Measurements from ENCODE around the gene KDELR1.

DNA sequence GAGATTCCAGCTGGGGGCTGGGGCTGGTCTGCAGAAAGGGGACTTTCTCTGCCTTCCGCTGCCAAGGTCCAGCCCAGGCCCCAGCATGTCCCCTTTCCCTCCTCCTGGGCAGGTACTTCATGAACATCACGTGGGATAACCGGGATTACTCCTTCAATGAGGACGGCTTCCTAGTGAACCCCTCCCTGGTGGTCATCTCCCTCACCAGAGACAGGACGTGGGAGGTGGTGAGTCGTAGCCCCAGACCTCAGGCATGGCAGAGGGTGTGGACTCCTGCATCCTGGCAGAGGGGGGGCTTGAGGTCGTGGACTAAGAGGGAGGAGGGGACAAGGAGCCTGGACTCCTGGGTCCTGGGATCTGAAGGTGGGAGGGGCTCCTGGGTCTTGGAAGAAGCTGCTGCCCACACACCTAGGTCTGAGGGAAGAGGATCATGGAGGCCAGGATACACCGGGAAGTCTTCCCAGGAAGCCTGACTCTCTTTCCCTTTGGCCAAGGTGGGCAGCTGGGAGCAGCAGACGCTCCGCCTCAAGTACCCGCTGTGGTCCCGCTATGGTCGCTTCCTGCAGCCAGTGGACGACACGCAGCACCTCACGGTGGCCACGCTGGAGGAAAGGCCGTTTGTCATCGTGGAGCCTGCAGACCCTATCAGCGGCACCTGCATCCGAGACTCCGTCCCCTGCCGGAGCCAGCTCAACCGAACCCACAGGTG is 22.7 kb upstream of the KDELR1 start:
- TF ChIP-seq EZH2 (IDR thresholded peaks at IDR 0.05; ENCODE audit: borderline replicate concordance, low read depth, low read length, severe bottlenecking) (no peak), JUN (IDR thresholded peaks at IDR 0.05; ENCODE audit: borderline replicate concordance, insufficient read depth, insufficient read length, low read depth) (no peak), POLR2AphosphoS5 (IDR thresholded peaks at IDR 0.05; ENCODE audit: insufficient read depth, low read depth, low read length) (no peak), POLR2A (IDR thresholded peaks at IDR 0.05; ENCODE audit: low read depth, low read length) (no peak), MYC (IDR thresholded peaks at IDR 0.05; ENCODE audit: low read depth, low read length) (no peak)
- TF ChIP-seq, protein P1, sequence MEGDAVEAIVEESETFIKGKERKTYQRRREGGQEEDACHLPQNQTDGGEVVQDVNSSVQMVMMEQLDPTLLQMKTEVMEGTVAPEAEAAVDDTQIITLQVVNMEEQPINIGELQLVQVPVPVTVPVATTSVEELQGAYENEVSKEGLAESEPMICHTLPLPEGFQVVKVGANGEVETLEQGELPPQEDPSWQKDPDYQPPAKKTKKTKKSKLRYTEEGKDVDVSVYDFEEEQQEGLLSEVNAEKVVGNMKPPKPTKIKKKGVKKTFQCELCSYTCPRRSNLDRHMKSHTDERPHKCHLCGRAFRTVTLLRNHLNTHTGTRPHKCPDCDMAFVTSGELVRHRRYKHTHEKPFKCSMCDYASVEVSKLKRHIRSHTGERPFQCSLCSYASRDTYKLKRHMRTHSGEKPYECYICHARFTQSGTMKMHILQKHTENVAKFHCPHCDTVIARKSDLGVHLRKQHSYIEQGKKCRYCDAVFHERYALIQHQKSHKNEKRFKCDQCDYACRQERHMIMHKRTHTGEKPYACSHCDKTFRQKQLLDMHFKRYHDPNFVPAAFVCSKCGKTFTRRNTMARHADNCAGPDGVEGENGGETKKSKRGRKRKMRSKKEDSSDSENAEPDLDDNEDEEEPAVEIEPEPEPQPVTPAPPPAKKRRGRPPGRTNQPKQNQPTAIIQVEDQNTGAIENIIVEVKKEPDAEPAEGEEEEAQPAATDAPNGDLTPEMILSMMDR (IDR thresholded peaks at IDR 0.05; ENCODE audit: extremely low read depth in 1 of 2, insufficient read depth in 1 of 2, low read depth in 1 of 2, low read length in 2 of 2): no peak
- TF ChIP-seq, protein P2, sequence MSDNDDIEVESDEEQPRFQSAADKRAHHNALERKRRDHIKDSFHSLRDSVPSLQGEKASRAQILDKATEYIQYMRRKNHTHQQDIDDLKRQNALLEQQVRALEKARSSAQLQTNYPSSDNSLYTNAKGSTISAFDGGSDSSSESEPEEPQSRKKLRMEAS (IDR thresholded peaks at IDR 0.05; ENCODE audit: insufficient read depth, insufficient read length): no peak
